HEK293T (cell line): ENCODE data around the gene TNFAIP8L2.

ENCODE experiments used
- CTCF ChIA-PET: fragments of 350-600 bp; formaldehyde crosslinking; extraction: SDS; loops from one replicate; lab custom pipeline; 2021; ENCODE audit warnings: antibody characterized with exemption, inconsistent platforms; lab: Yijun Ruan, JAX
- POLR2A ChIA-PET: fragments of 350-600 bp; formaldehyde crosslinking; extraction: SDS; loops from one replicate; lab custom pipeline; 2020; ENCODE audit warnings: antibody characterized with exemption, inconsistent platforms; lab: Yijun Ruan, JAX
- DNase-seq: peaks from one replicate; pipeline ENCODE4 v3.0.0; 2012; ENCODE audit warnings: mixed read lengths; ENCODE audit errors: extremely low spot score
- ARNT ChIP-seq: fragments of 450-650 bp; IDR thresholded peaks from 2 replicates; pipeline ENCODE4 v1.6.1; 2017; ENCODE audit warnings: mild to moderate bottlenecking
- BHLHE40 ChIP-seq: fragments of 450-650 bp; IDR thresholded peaks from 2 replicates; pipeline ENCODE4 v1.6.1; 2016; ENCODE audit warnings: mild to moderate bottlenecking, moderate library complexity, borderline replicate concordance
- CTBP1 ChIP-seq: fragments of 450-650 bp; IDR thresholded peaks from 2 replicates; pipeline ENCODE4 v1.6.1; 2016; ENCODE audit warnings: borderline replicate concordance
- ELF4 ChIP-seq: fragments of 450-650 bp; IDR thresholded peaks from 2 replicates; pipeline ENCODE4 v1.6.1; 2017; ENCODE audit warnings: antibody characterized with exemption
- FOXA1 ChIP-seq: fragments of 450-650 bp; IDR thresholded peaks from 2 replicates; pipeline ENCODE4 v1.6.1; 2016; ENCODE audit warnings: mild to moderate bottlenecking
- FOXK2 ChIP-seq: fragments of 450-650 bp; IDR thresholded peaks from 2 replicates; pipeline ENCODE4 v1.6.1; 2016; ENCODE audit warnings: mild to moderate bottlenecking
- FOXM1 ChIP-seq: fragments of 450-650 bp; IDR thresholded peaks from 2 replicates; pipeline ENCODE4 v1.6.1; 2017; ENCODE audit warnings: mild to moderate bottlenecking, borderline replicate concordance
- HDGF ChIP-seq: fragments of 450-650 bp; IDR thresholded peaks from 2 replicates; pipeline ENCODE4 v1.6.1; 2017; ENCODE audit warnings: antibody characterized with exemption, borderline replicate concordance
- L3MBTL2 ChIP-seq: fragments of 450-650 bp; conservative IDR thresholded peaks from 2 replicates; pipeline ENCODE4 v1.6.1; 2016; ENCODE audit warnings: mild to moderate bottlenecking
- LEF1 ChIP-seq: fragments of 450-650 bp; IDR thresholded peaks from 2 replicates; pipeline ENCODE4 v1.6.1; 2017; ENCODE audit warnings: mild to moderate bottlenecking, borderline replicate concordance
- NFRKB ChIP-seq: fragments of 450-650 bp; IDR thresholded peaks from 2 replicates; pipeline ENCODE4 v1.6.1; 2016; ENCODE audit warnings: mild to moderate bottlenecking, moderate library complexity
- SP1 ChIP-seq: fragments of 450-650 bp; IDR thresholded peaks from 2 replicates; pipeline ENCODE4 v1.6.1; 2017
- SUZ12 ChIP-seq: fragments of 450-650 bp; IDR thresholded peaks from 2 replicates; pipeline ENCODE4 v1.6.1; 2016; ENCODE audit warnings: mild to moderate bottlenecking
- TARDBP ChIP-seq: fragments of 450-650 bp; IDR thresholded peaks from 2 replicates; pipeline ENCODE4 v1.6.1; 2016
- ZNF384 ChIP-seq: fragments of 450-650 bp; IDR thresholded peaks from 2 replicates; pipeline ENCODE4 v1.6.1; 2016
- TF ChIP-seq, protein P1 (sequence below): fragments of 450-650 bp; IDR thresholded peaks from 2 replicates; pipeline ENCODE4 v1.6.1; 2016

TNFAIP8L2 gene

DNA sequence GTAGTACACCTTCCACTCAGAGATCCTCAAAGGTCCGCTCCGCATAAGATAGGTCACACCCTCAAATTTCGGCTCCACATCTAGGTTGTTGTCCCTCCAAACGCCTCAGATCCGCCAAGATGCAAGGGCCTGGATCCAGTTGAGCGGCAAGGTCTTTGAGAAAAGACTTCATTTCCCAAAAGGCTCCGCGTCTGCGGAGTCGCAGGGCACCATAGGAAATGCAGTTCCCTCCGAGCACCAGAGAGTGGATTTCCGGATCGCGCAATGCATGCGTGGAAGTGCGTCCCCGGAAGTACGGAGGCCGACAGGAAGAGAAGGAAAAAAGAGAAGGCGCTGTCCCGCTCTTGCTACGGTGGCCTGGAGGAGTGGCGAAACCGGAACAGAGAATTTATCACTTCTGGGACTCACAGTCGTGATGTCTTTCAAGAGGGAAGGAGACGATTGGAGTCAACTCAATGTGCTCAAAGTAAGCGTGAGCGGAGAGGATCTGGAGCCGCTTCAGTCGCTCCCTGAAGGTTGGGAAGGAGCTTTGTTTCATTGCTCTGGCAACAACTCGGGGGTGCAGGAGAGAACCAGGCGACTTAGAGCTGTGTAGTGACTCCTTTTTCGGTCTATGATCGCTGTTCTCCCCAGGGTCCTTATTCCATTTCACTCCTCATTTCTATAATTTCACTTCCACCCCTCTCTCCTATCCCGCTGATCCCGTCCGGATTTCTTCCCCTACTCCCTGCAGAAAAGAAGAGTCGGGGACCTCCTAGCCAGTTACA is 9.5 kb downstream of the TNFAIP8L2 start, which contains the start of the genes LYSMD1 and SCNM1:
LYSMD1 (minus strand) TSS at position 165 of the 767 bp plus-strand sequence. CDS start 644 bp downstream, outside the sequence.
SCNM1 (plus strand) TSS at position 407 of the 767 bp plus-strand sequence; CDS start at position 416, 9 bp downstream.
- TF ChIP-seq HDGF (no peak), ELF4 (peak; percentile 99), ZNF384 (peak; percentile 90), L3MBTL2 (peak; percentile 65; the same call in 1 of the 2 replicates), SUZ12 (peak; percentile 94), TARDBP (0 out of 2 replicates have a peak, but pooled peaks have one; percentile 63), SP1 (no peak), FOXK2 (peak; percentile 54; the same call in 1 of the 2 replicates), CTBP1 (no peak)
- TF ChIP-seq, protein P1, sequence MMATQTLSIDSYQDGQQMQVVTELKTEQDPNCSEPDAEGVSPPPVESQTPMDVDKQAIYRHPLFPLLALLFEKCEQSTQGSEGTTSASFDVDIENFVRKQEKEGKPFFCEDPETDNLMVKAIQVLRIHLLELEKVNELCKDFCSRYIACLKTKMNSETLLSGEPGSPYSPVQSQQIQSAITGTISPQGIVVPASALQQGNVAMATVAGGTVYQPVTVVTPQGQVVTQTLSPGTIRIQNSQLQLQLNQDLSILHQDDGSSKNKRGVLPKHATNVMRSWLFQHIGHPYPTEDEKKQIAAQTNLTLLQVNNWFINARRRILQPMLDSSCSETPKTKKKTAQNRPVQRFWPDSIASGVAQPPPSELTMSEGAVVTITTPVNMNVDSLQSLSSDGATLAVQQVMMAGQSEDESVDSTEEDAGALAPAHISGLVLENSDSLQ = peak; percentile 26; the same call in 1 of the 2 replicates
- peak; percentile 98 for DNase-seq
- POLR2A ChIA-PET = interaction anchor here (0.7 to 2.2 kb wide), 11 partner anchors 8 to 116 kb away, joined by 3 to 17 read pairs (median 4); partner anchors contain the start of genes TMOD4, TNFAIP8L2, VPS72 and ZNF687
- CTCF ChIA-PET = interaction anchor here (1.0 to 2.0 kb wide), 3 partner anchors 10 to 66 kb away, joined by 3 to 8 read pairs (median 3); partner anchors contain the start of gene TMOD4

DNA sequence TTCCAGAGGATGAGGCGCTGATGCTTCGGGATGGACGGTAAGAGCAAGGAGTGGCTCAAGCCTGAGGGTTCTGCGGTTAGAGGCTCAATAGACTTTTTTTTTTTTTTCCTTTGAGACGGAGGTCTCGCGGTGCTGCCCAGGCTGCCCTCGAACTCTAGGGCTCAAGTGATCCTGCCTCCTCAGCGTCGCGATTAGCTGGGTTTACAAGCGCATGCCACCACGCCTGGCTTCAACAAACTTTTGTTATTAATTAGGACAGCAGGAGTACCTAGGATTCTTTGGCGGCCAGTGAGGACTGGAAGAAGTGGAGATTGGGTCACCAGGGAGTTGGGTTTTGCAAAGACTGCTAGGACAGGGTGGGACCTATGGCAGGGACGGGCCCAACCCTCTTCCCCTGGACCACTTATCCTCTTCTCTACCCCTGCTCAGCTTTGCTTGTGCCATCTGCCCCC is 10.1 kb downstream of the TNFAIP8L2 start:
- TF ChIP-seq FOXA1 = no peak
- TF ChIP-seq CTBP1 = no peak
- peak; percentile 52; the same call in 1 of the 2 replicates for TF ChIP-seq L3MBTL2
- no peak for TF ChIP-seq HDGF
- no peak for TF ChIP-seq ELF4
- TF ChIP-seq BHLHE40 = no peak
- peak; percentile 77 for TF ChIP-seq ZNF384
- no peak for TF ChIP-seq FOXM1
- CTCF ChIA-PET = interaction anchor here (1.3 to 2.0 kb wide), 2 partner anchors 9 to 67 kb away, joined by 3 to 8 read pairs; partner anchors contain the start of gene TMOD4
- POLR2A ChIA-PET = interaction anchor here (0.6 to 2.2 kb wide), 7 partner anchors 9 to 115 kb away, joined by 3 to 14 read pairs (median 4); partner anchors contain the start of genes TMOD4, VPS72 and ZNF687
- peak; percentile 39 for DNase-seq

DNA sequence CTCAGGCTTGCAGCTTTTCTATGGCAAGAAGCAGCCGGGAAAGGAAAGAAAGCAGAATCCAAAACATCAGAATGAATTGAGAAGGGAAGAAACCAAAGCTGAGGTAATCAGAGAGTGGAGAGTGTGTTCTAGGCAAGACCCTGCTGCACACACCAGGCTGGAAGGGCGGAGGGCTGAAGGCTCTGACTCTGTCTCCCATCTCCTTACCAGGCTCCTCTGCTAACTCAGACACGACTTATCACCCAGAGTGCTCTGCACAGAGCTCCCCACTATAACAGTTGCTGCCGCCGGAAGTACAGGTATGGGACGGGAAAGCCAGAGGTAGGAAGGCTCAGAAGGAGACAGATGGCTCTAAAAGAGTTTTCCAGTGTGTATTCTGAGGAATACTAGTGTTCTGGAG is 10.7 kb downstream of the TNFAIP8L2 start:
- TF ChIP-seq SUZ12 (no peak), LEF1 (no peak), BHLHE40 (no peak), NFRKB (no peak), ARNT (no peak), L3MBTL2 (no peak), ELF4 (no peak), FOXK2 (no peak)
- TF ChIP-seq, protein P1 = no peak
- POLR2A ChIA-PET = interaction anchor here (0.6 to 1.9 kb wide), 3 partner anchors 15 to 22 kb away, joined by 3 to 14 read pairs (median 4); partner anchors contain the start of gene VPS72
- DNase-seq = no peak
- CTCF ChIA-PET = interaction anchor here (1.3 kb wide), 1 partner anchor 9 kb away, joined by 3 read pairs; the partner anchor contains the start of gene TMOD4

DNA sequence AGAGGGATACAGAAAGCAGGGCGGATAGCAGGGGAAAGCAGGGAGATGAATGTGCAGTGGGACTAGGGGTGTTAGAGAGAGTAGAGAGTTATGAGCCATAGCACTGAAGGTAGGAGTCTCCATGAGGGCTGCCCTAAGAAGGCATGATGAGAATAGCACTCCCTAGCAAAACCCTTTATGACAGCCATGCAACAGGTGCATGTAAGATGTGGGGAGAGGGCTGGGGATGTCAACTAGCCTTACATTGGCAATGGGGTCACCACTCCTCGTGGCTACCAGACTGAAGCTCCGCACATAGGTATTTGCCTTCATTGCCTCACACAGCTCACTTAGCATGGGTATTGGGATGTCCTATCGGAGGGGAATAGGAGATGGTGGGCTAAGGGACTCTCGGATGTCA is 14.7 kb downstream of the TNFAIP8L2 start:
- no peak for DNase-seq
- TF ChIP-seq, protein P1 = no peak
- TF ChIP-seq BHLHE40 (no peak), SUZ12 (no peak), FOXA1 (no peak), SP1 (no peak), TARDBP (no peak), CTBP1 (no peak), NFRKB (no peak), HDGF (no peak), ARNT (no peak), L3MBTL2 (no peak), ZNF384 (no peak), LEF1 (no peak)
- CTCF ChIA-PET = no interaction called here
- POLR2A ChIA-PET = interaction anchor here (0.8 to 1.5 kb wide), 5 partner anchors 8 to 156 kb away, joined by 3 to 9 read pairs (median 3); partner anchors contain the start of genes PI4KB, PSMD4 and VPS72

DNA sequence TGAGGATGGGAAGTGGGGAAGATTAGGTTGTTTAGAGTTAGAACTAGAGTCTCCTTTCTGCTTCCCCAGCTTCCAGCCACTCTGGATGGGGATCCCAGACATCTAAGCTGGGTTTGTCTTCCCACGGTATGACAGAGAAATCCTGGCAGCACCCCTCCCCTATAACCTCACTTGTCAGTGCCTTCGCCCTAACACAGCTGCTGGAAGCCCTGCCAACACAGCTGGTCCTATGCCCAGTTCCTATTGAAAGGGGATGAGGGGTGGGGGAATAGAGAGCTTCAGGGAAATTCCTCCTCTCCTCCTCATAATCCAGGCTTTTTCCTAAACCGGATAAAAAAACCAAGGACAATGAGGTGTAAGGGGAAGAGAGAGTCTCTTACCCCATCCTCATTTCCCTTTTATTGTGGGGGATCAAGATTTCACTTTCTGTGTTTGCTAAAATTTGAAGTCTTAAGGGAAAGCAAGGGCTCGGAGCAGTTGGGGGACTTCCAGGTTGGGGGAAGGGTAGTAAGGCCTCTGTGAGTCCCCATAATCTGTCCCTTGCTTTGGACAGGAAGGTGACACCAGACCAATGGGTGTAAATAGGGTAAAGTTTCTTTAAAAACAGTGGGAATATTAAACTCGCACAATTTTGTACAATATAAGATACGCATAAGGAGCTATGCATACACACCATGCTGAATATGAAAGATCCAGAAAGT is 18.7 kb downstream of the TNFAIP8L2 start:
- no peak for DNase-seq
- ChIA-PET POLR2A (interaction anchor here (0.9 to 6.1 kb wide), 3 partner anchors 9 to 15 kb away, joined by 4 to 40 read pairs (median 4); partner anchors contain the start of genes LYSMD1, SCNM1 and VPS72), CTCF (interaction anchor here (0.6 to 1.3 kb wide), 3 partner anchors 8 to 250 kb away, joined by 3 to 5 read pairs (median 4); no protein-coding TSS in a partner anchor)
- TF ChIP-seq SUZ12 (no peak), FOXK2 (no peak), SP1 (no peak), BHLHE40 (no peak), ZNF384 (no peak), HDGF (no peak), FOXM1 (no peak), L3MBTL2 (no peak), LEF1 (no peak), CTBP1 (no peak), TARDBP (no peak), ELF4 (no peak), ARNT (no peak), NFRKB (no peak), FOXA1 (no peak)
- TF ChIP-seq, protein P1 = no peak
